ENCODE measurements around the gene NELL1. TPM values are rescaled to one million over a fixed set of nuclear protein-coding genes. Genes with fewer than 3 reads are reported as not detected.

The NELL1 gene
- total RNA-seq, 2 donors from 2014 or later = 0.19 TPM; not detected in 1

DNA sequence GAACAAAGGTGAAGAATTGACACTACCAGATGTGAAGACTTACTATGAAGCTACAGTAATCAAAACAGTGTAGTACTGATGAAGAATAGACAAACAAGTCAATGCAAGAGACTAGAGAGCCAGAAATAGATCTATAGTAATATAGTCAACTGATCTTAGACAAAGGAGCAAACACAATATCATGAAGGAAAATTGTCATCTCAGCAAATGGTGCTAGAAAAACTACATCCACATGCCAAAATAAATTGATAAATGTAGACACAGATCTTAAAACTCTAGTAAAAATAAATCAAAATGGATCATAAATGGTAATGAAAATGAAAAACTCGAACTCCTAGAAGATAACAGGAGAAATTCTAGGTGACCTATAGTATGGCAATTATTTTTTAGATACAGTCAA lies 609.5 kb downstream of the NELL1 start:
- Histone ChIP-seq H3K36me3 (no peaks in the 10 kb centered on the region), H3K27ac (no peak overlapping the region), H3K4me1 (no peaks in the 10 kb centered on the region), H3K9ac (ENCODE audit: low read depth in 2 of 2, low read length in 2 of 2) (no peak overlapping the region), H3K27me3 (no peaks in the 10 kb centered on the region), H3K9me3 (no peaks in the 10 kb centered on the region), H3K4me3 (no peak overlapping the region)
- no peak for DNase-seq
- TF ChIP-seq, protein P1, sequence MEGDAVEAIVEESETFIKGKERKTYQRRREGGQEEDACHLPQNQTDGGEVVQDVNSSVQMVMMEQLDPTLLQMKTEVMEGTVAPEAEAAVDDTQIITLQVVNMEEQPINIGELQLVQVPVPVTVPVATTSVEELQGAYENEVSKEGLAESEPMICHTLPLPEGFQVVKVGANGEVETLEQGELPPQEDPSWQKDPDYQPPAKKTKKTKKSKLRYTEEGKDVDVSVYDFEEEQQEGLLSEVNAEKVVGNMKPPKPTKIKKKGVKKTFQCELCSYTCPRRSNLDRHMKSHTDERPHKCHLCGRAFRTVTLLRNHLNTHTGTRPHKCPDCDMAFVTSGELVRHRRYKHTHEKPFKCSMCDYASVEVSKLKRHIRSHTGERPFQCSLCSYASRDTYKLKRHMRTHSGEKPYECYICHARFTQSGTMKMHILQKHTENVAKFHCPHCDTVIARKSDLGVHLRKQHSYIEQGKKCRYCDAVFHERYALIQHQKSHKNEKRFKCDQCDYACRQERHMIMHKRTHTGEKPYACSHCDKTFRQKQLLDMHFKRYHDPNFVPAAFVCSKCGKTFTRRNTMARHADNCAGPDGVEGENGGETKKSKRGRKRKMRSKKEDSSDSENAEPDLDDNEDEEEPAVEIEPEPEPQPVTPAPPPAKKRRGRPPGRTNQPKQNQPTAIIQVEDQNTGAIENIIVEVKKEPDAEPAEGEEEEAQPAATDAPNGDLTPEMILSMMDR (IDR thresholded peaks at IDR 0.05) = no peak
- intact Hi-C loops (cut with DNase I) = no loop called here

DNA sequence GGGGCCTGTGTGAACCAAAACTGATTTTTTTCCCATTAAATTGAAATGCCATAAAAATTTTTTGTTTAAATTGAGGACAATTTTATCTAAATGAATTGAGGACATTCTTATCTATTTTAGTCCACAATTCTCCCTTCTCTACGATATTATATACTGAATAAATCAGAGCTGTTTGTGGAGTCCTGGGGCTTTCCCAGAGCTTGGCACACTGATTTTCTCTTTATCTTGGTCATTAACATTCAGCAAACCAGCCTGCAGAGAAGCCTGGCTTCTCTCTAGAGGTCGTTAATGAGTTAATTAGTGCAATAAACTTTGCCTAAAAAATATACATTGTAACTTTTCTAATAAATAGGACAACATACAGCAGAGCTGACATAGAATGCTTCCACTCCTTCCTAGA lies 615.7 kb downstream of the NELL1 start:
- H3K4me3 ChIP-seq = no peak overlapping the region
- TF ChIP-seq, protein P1 (IDR thresholded peaks at IDR 0.05) = no peak
- H3K27ac ChIP-seq = no peak overlapping the region
- H3K36me3 ChIP-seq = no peaks in the 10 kb centered on the region
- H3K4me1 ChIP-seq = no peaks in the 10 kb centered on the region
- H3K27me3 ChIP-seq = no peaks in the 10 kb centered on the region
- no peak overlapping the region for H3K9ac ChIP-seq (ENCODE audit: low read depth in 2 of 2, low read length in 2 of 2)
- H3K9me3 ChIP-seq = no peaks in the 10 kb centered on the region
- DNase-seq = no peak
- intact Hi-C loops (cut with DNase I) = no loop called here

DNA sequence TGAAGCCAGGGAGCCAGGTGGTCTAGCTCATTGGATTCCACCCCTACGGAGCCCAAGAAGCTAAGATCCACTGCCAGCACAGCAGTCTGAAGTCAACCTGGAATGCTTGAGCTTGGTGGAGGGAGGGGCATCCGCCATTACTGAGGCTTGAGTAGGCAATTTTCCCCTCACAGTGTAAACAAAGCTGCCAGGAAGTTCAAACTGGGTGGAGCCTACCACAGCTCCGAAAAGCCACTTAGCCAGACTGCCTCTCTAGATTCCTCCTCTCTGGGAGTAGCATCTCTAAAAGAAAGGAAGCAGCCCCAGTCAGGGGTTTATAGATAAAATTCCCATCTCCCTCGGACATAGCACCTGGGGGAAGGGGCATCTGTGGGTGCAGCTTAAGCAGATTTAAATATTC lies 620.3 kb downstream of the NELL1 start:
- Histone ChIP-seq H3K4me1 (no peaks in the 10 kb centered on the region), H3K27me3 (no peaks in the 10 kb centered on the region), H3K9me3 (no peaks in the 10 kb centered on the region), H3K4me3 (no peak overlapping the region), H3K36me3 (no peaks in the 10 kb centered on the region), H3K9ac (ENCODE audit: low read depth in 2 of 2, low read length in 2 of 2) (no peak overlapping the region), H3K27ac (no peak overlapping the region)
- intact Hi-C loops (cut with DNase I) = no loop called here
- TF ChIP-seq, protein P1 (IDR thresholded peaks at IDR 0.05) = no peak
- DNase-seq = no peak

DNA sequence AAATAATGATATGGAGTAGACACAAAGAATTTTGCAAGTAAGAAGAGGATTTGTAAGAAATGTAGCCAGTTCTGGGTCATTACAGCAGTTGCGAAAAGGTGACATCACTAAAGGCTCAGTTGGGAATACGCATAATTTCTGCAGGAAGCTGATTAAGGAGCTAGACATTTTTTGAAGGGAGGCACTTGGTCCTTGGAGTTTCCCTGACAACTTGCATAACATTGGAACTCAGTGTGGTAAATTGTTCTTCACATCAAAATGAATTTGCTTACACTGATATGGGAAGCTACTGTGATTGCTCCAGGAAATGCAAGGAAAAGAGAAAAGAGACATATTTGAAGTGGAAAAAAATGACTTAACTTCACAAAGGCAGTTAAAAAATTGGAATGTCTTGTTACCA lies 626.1 kb downstream of the NELL1 start:
- intact Hi-C loops (cut with DNase I) = no loop called here
- TF ChIP-seq, protein P1 (IDR thresholded peaks at IDR 0.05) = no peak
- Histone ChIP-seq H3K4me1 (no peaks in the 10 kb centered on the region), H3K36me3 (no peaks in the 10 kb centered on the region), H3K9me3 (no peaks in the 10 kb centered on the region), H3K4me3 (no peak overlapping the region), H3K27me3 (no peaks in the 10 kb centered on the region), H3K9ac (ENCODE audit: low read depth in 2 of 2, low read length in 2 of 2) (no peak overlapping the region), H3K27ac (no peak overlapping the region)
- DNase-seq = no peak

DNA sequence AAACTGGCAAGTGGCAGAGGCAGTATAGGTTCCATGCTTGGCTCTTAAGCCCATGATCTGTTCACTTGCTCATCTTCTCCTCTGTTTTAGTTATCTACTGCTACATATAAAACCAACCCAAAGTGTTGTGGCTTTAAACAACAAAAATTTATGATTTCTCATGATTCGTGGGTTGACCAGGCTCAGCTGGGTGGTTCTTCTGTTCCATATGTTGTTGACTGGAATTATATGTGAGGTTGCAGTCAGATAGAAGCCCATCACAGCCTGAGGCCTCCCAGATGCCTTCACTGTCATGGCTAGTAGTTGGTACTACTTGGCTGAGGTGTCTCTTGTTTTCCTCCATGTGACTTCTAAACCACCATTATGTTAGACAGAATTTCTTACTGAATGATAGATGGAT lies 632.6 kb downstream of the NELL1 start:
- DNase-seq = no peak
- Histone ChIP-seq H3K36me3 (no peaks in the 10 kb centered on the region), H3K9ac (ENCODE audit: low read depth in 2 of 2, low read length in 2 of 2) (no peak overlapping the region), H3K9me3 (no peaks in the 10 kb centered on the region), H3K4me3 (no peak overlapping the region), H3K27ac (no peak overlapping the region), H3K27me3 (no peaks in the 10 kb centered on the region), H3K4me1 (no peaks in the 10 kb centered on the region)
- TF ChIP-seq, protein P1 (IDR thresholded peaks at IDR 0.05) = no peak
- intact Hi-C loops (cut with DNase I) = no loop called here

Measured in colonic mucosa (tissue), 4 donors.